Prostate gland (tissue), 2 donors: ENCODE data around the gene VPS13D.

ENCODE experiments used
- POLR2A ChIP-seq: fragments of 450-650 bp; IDR thresholded peaks from one replicate; pipeline ENCODE4 v1.6.1; 2016; ENCODE audit warnings: antibody characterized with exemption, mild to moderate bottlenecking
- POLR2AphosphoS5 ChIP-seq: sonication (generic); formaldehyde crosslinking; IDR thresholded peaks from one replicate; pipeline ENCODE4 v1.6.1; 2017; ENCODE audit warnings: antibody characterized with exemption
- TF ChIP-seq, protein P1 (sequence below), 4 experiments: fragments of 200-600 bp in 2 of 4; fragments of 450-650 bp in 2 of 4; sonication (generic) in 2 of 4; IDR thresholded peaks; 1 replicate in 3 of 4; 2 replicates in 1 of 4; pipeline ENCODE4 v1.5.1; 2016 to 2019; ENCODE audit warnings: antibody characterized with exemption in 4 of 4, mild to moderate bottlenecking in 2 of 4, moderate library complexity in 2 of 4

- TF ChIP-seq, protein P1, sequence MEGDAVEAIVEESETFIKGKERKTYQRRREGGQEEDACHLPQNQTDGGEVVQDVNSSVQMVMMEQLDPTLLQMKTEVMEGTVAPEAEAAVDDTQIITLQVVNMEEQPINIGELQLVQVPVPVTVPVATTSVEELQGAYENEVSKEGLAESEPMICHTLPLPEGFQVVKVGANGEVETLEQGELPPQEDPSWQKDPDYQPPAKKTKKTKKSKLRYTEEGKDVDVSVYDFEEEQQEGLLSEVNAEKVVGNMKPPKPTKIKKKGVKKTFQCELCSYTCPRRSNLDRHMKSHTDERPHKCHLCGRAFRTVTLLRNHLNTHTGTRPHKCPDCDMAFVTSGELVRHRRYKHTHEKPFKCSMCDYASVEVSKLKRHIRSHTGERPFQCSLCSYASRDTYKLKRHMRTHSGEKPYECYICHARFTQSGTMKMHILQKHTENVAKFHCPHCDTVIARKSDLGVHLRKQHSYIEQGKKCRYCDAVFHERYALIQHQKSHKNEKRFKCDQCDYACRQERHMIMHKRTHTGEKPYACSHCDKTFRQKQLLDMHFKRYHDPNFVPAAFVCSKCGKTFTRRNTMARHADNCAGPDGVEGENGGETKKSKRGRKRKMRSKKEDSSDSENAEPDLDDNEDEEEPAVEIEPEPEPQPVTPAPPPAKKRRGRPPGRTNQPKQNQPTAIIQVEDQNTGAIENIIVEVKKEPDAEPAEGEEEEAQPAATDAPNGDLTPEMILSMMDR (IDR thresholded peaks at IDR 0.05): no peak
- TF ChIP-seq POLR2A (no peak), POLR2AphosphoS5 (no peak)
Observed at GRCh38 chr1:12338823-12339222, 109.0 kb downstream of the VPS13D start.
